Measurements from ENCODE around the gene PSMB4. TPM values are rescaled to one million over a fixed set of nuclear protein-coding genes. Genes with fewer than 3 reads are reported as not detected.
"Not testable (repeated sequence)": the region's sequence is repeated elsewhere in the genome, so short reads cannot be mapped to it uniquely, and the experiment has no call there.

PSMB4 gene
- 100 to 1,000 TPM in 3 of 6 donors, 10 to 100 TPM in 3; 61.9 to 106 (median 90.5) TPM for total RNA-seq
- polyA plus RNA-seq, result 100 to 1,000 TPM; 172 to 217 TPM

DNA sequence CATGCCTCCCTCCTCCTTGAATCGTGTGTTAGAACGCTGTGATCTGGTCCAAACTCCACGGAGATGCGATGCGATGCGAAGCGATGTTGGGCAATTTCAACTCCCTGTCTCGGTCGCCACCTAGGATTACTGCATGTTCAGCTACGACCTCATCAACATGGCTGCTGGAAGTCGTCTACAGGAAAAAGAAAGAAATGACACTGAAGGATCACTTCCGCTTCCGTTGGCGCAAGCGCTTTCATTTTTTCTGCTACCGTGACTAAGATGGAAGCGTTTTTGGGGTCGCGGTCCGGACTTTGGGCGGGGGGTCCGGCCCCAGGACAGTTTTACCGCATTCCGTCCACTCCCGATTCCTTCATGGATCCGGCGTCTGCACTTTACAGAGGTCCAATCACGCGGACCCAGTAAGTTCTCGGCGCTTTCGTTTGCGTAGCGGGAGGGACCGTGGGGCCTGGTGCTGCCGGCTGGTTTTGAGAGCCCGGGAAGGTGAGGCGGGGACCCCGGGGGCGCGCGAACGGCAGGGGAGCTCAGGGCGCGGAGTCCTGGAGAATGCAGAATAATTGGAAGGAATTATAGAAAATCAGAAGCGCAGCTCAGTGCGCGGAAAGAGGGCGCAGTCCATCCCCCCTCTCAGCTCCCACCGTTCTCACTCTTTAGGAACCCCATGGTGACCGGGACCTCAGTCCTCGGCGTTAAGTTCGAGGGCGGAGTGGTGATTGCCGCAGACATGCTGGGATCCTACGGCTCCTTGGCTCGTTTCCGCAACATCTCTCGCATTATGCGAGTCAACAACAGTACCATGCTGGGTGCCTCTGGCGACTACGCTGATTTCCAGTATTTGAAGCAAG lies at the start of gene PSMB4:
Gene PSMB4, plus strand, starts transcription at position 250 of the 848 bp plus-strand sequence. Its CDS starts 15 bp downstream, at position 265.
- peaks cover 0 to 6% (median 0%) of the 10 kb centered on the region in 3 donors for H3K4me1 ChIP-seq
- H3K36me3 ChIP-seq, result peaks cover 0 to 18% (median 0%) of the 10 kb centered on the region in 3 donors
- FAIRE-seq (peak; percentile 75), DNase-seq (peak; percentile 65 to 86 (median 78)), ATAC-seq (peak; percentile 94 to 98 (median 98))
- no peaks in the 10 kb centered on the region for H3K27me3 ChIP-seq
- H3K4me3 ChIP-seq, result peak within 1 kb of the TSS; percentile 68 to 98 (median 86)
- H3K27ac ChIP-seq, result peak within 1 kb of the TSS; percentile 33 to 85 (median 74)
- TF ChIP-seq, protein P1, sequence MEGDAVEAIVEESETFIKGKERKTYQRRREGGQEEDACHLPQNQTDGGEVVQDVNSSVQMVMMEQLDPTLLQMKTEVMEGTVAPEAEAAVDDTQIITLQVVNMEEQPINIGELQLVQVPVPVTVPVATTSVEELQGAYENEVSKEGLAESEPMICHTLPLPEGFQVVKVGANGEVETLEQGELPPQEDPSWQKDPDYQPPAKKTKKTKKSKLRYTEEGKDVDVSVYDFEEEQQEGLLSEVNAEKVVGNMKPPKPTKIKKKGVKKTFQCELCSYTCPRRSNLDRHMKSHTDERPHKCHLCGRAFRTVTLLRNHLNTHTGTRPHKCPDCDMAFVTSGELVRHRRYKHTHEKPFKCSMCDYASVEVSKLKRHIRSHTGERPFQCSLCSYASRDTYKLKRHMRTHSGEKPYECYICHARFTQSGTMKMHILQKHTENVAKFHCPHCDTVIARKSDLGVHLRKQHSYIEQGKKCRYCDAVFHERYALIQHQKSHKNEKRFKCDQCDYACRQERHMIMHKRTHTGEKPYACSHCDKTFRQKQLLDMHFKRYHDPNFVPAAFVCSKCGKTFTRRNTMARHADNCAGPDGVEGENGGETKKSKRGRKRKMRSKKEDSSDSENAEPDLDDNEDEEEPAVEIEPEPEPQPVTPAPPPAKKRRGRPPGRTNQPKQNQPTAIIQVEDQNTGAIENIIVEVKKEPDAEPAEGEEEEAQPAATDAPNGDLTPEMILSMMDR (IDR thresholded peaks at IDR 0.05), result no peak
- no peaks in the 10 kb centered on the region for H3K9me3 ChIP-seq
- intact Hi-C loops (cut with DNase I), result loop anchor here in 1 of 3 donors (10.0 kb wide), 1 partner anchor 95 kb away; no protein-coding TSS in a partner anchor
- 0% methylated on average over 63 of the region's 63 CpGs for WGBS, 2 donors

DNA sequence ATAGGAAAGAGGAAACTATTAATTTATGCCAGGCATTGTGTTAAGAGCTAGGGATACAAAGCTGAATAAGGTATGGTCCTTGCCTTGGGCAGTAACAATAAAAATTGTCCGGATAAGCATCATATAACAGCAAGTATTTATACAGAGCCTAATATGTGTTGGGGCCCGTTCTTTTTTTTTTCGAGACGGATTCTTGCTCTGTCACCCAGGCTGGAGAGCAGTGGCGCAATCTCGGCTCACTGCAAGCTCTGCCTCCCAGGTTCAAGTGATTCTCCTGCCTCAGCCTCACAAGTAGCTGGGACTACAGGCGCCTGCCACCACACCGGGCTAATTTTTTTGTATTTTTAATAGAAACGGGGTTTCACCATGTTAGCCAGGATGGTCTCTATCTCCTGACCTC lies 49.0 kb upstream of the PSMB4 start:
- H3K9me3 ChIP-seq; H3K4me3 ChIP-seq; FAIRE-seq; H3K27ac ChIP-seq; H3K36me3 ChIP-seq; ATAC-seq; H3K27me3 ChIP-seq; H3K4me1 ChIP-seq; intact Hi-C loops (cut with DNase I); DNase-seq: not testable (repeated sequence)
- WGBS, 2 donors, result 87 to 93% methylated on average over 9 of the region's 9 CpGs

DNA sequence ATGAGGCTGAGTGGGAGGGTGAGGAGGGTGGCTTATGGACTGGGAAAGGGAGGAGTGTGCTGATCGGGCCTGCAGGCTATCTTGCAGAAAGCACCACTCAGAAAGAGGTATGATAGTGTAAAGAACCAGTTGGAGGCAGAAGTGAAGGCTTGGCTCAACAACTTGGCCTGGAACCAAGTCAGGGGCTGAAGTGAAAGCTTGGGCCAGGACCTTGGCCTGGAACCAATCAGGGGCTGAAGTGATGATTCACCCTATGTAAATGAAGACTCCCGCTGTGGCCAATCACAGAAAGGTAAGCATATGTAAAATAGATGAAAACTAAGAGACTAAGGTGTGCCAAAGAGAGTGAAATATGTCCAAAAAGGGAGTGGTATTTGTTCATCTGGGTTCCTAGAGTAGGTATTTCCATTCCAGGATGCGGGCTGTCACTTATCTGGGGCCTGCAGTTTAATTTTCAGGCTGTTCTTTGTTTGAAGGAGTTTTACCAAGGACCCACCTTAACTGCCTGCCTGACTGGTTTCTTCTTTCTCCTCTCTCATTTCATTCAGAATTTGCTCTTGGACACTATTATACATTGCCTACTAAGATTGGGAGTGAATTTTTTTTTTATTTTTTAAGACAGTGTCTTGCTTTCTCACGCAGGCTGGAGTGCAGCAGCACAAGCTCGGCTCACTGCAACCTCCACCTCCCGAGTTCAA lies 47.2 kb upstream of the PSMB4 start:
- FAIRE-seq (no peak), ATAC-seq (no peak), DNase-seq (no peak)
- no peak overlapping the region for H3K4me3 ChIP-seq
- TF ChIP-seq, protein P1 (IDR thresholded peaks at IDR 0.05), result no peak
- no peaks in the 10 kb centered on the region for H3K9me3 ChIP-seq
- H3K27me3 ChIP-seq, result no peaks in the 10 kb centered on the region
- WGBS, 2 donors, result 82 to 88% methylated on average over 6 of the region's 6 CpGs
- no peaks in the 10 kb centered on the region for H3K4me1 ChIP-seq
- intact Hi-C loops (cut with DNase I), result no loop called here
- H3K27ac ChIP-seq, result no peak overlapping the region
- no peaks in the 10 kb centered on the region for H3K36me3 ChIP-seq

DNA sequence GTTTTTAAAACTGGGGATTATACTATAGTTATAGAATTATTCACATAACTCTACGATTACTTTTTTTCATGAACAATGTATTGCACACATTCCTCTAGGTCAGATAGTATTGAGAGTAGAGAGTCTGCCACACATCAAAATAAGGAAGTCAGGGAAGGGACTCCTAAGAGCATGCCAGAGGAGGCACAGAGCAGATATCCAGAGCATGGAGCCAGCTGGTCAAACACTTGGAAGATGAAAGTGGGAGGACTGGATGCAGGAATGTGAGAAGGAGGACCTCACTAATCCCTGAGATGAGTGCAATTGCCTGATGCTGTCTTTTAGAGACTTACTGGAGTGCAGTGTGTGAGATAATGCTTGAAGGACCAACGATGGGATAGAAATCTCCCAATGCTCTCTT lies 42.7 kb upstream of the PSMB4 start:
- Histone ChIP-seq H3K4me1 (no peaks in the 10 kb centered on the region), H3K9me3 (no peaks in the 10 kb centered on the region), H3K4me3 (no peak overlapping the region), H3K27me3 (no peaks in the 10 kb centered on the region), H3K36me3 (no peaks in the 10 kb centered on the region), H3K27ac (no peak overlapping the region)
- DNase-seq (no peak), FAIRE-seq (no peak), ATAC-seq (no peak)
- intact Hi-C loops (cut with DNase I), result no loop called here
- TF ChIP-seq, protein P1 (IDR thresholded peaks at IDR 0.05), result no peak
- WGBS, 2 donors, result 39 to 49% methylated on average over 2 of the region's 2 CpGs

DNA sequence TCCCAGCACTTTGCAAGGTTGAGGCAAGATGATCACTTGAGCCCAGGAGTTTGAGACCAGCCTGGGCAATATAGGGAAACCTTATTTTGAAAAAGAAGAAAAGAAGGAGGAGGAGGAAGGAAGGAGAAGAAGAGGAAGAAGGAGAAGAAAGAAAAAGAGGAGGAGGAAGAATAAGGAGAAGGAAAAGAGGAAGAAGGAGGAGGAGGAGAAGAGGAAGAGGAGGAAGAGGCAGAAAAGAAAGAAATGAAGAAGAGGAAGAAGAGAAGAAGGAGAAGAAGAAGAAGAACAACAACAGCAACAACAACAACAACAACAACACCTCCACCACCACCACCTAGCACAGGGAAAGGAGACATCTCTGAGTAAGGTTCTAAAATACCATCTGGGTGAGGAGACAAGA lies 37.5 kb upstream of the PSMB4 start:
- DNase-seq (no peak), FAIRE-seq (no peak), ATAC-seq (no peak)
- TF ChIP-seq, protein P1 (IDR thresholded peaks at IDR 0.05), result no peak
- H3K36me3 ChIP-seq, result peaks cover 0 to 9% (median 0%) of the 10 kb centered on the region in 3 donors
- H3K4me1 ChIP-seq, result no peaks in the 10 kb centered on the region
- no peaks in the 10 kb centered on the region for H3K9me3 ChIP-seq
- no peak overlapping the region for H3K27ac ChIP-seq
- H3K4me3 ChIP-seq, result no peak overlapping the region
- intact Hi-C loops (cut with DNase I), result no loop called here
- no peaks in the 10 kb centered on the region for H3K27me3 ChIP-seq
